ENCODE measurements around the gene CLASRP. TPM values are rescaled to one million over a fixed set of nuclear protein-coding genes. Genes with fewer than 3 reads are reported as not detected.

CLASRP gene
- total and polyA plus RNA-seq, 2 of the 8 experiments (the other 6 are each of a cell fraction or from before 2014, with no cell fraction given), result 22.3 to 71.7 TPM

- no peak for TF ChIP-seq ZNF274 (IDR thresholded peaks at IDR 0.05; ENCODE audit: borderline replicate concordance, extremely low read depth, low read length)
- no peak for TF ChIP-seq CBX8 (IDR thresholded peaks at IDR 0.05; ENCODE audit: borderline replicate concordance, low read depth, low read length)
- no peak for TF ChIP-seq CEBPB (IDR thresholded peaks at IDR 0.05; ENCODE audit: low read depth, low read length)
Observed at GRCh38 chr19:45021971-45022370, 16.9 kb upstream of the CLASRP start (continued).

Data from H1 (cell line).